GM12878 (cell line): ENCODE measurements around the gene NUP210L. TPM values are rescaled to one million over a fixed set of nuclear protein-coding genes. Genes with fewer than 3 reads are reported as not detected.
"Not testable (repeated sequence)": the region's sequence is repeated elsewhere in the genome, so short reads cannot be mapped to it uniquely, and the experiment has no call there.

Experiments
- ATAC-seq: fragments of 200-7000 bp; cut with Tn5 transposase; 3 replicates; pipeline ENCODE4 v1.9.1; 2020; ENCODE audit warnings: mild to moderate bottlenecking, moderate library complexity
- BruUV-seq: library from RNA; stranded (reverse); fragments of 400-500 nt; replicated peaks from 2 replicates; lab custom pipeline; 2021; lab: Mats Ljungman, UMichigan
- CTCF ChIA-PET: fragments of 300-600 bp; sonication (Branson Sonifier 250); formaldehyde crosslinking; extraction: SDS; loops from one replicate; lab custom pipeline; 2021; ENCODE audit warnings: inconsistent platforms; lab: Yijun Ruan, JAX
- POLR2A ChIA-PET: fragments of 350-600 bp; formaldehyde crosslinking; extraction: SDS; loops from one replicate; lab custom pipeline; 2021; ENCODE audit warnings: inconsistent platforms; lab: Charles Lee
- RAD21 ChIA-PET: fragments of 300-600 bp; sonication (Branson Sonifier 250); formaldehyde crosslinking; loops from one replicate; lab custom pipeline; 2023; ENCODE audit warnings: antibody characterized with exemption; ENCODE audit not compliant: unreplicated experiment; lab: Charles Lee
- SMC1A ChIA-PET: fragments of 300-600 bp; sonication (Branson Sonifier 250); formaldehyde crosslinking; loops from one replicate; lab custom pipeline; 2023; ENCODE audit not compliant: unreplicated experiment, uncharacterized antibody; lab: Charles Lee
- DNase-seq: peaks from one replicate; pipeline ENCODE4 v3.0.0-alpha.2; 2011; ENCODE audit warnings: low read depth, low spot score
- FAIRE-seq: peaks from 3 replicates; lab custom pipeline; 2011; peaks lifted over from hg19 to GRCh38; lab: Jason Lieb, UNC
- H2AFZ ChIP-seq: 2 replicates; pipeline ENCODE4 v1.6.0; 2011; ENCODE audit warnings: low read depth, low read length, control low read depth; ENCODE audit not compliant: control insufficient read depth
- H3K27ac ChIP-seq: 2 replicates; pipeline ENCODE4 v1.5.1; 2011; ENCODE audit warnings: control low read depth; ENCODE audit not compliant: control insufficient read depth, insufficient read depth
- H3K27me3 ChIP-seq, 2 experiments: replicated peaks in 1 of 2; 2 replicates each; pipeline versions ENCODE4 v1.6.0 to v1.6.1; 2011; ENCODE audit warnings: low read length in 1 of 2; ENCODE audit not compliant: control insufficient read depth in 2 of 2, insufficient read depth in 2 of 2
- H3K36me3 ChIP-seq, 2 experiments: 2 replicates each; pipeline ENCODE4 v1.5.1; 2011; ENCODE audit warnings: low read length in 1 of 2; ENCODE audit not compliant: control insufficient read depth in 2 of 2, insufficient read depth in 2 of 2
- H3K4me1 ChIP-seq: 2 replicates; pipeline ENCODE4 v1.6.1; 2011; ENCODE audit warnings: mild to moderate bottlenecking, low read length, moderate library complexity, mixed read lengths; ENCODE audit not compliant: control insufficient read depth, insufficient read depth
- H3K4me2 ChIP-seq: 2 replicates; pipeline ENCODE4 v1.6.0; 2011; ENCODE audit warnings: control low read depth; ENCODE audit not compliant: control insufficient read depth, insufficient read depth
- H3K4me3 ChIP-seq: fragments of 200-600 bp; sonication (generic); 2 replicates; pipeline ENCODE4 v1.5.1; 2016
- H3K79me2 ChIP-seq: 2 replicates; pipeline ENCODE4 v1.6.0; 2011; ENCODE audit warnings: low read length; ENCODE audit not compliant: control insufficient read depth, insufficient read depth
- H3K9ac ChIP-seq: 2 replicates; pipeline ENCODE4 v1.8.0; 2011; ENCODE audit warnings: low read length, control low read depth, mixed read lengths; ENCODE audit not compliant: control insufficient read depth, insufficient read depth
- H3K9me3 ChIP-seq: replicated peaks from 3 replicates; pipeline ENCODE4 v1.5.1; 2011; ENCODE audit warnings: mild to moderate bottlenecking, low read length; ENCODE audit not compliant: control insufficient read depth, insufficient read depth
- H4K20me1 ChIP-seq: 2 replicates; pipeline ENCODE4 v1.6.0; 2011; ENCODE audit not compliant: control insufficient read depth, insufficient read depth
- CBX3 ChIP-seq: fragments of 200-600 bp; sonication (generic); IDR thresholded peaks from 2 replicates; pipeline ENCODE4 v1.6.1; 2016; ENCODE audit warnings: low read depth, borderline replicate concordance
- CREM ChIP-seq: IDR thresholded peaks from 2 replicates; pipeline ENCODE4 v1.6.1; 2014; ENCODE audit warnings: antibody characterized with exemption, low read depth
- EGR1 ChIP-seq, 2 experiments: IDR thresholded peaks; 1 replicate in 1 of 2; 2 replicates in 1 of 2; pipeline ENCODE4 v1.6.1; 2011 to 2012; ENCODE audit warnings: low read depth in 2 of 2, low read length in 2 of 2, borderline replicate concordance in 1 of 2, mild to moderate bottlenecking in 1 of 2, moderate library complexity in 1 of 2
- FOS ChIP-seq: IDR thresholded peaks from 3 replicates; pipeline ENCODE4 v1.6.1; 2011; ENCODE audit warnings: borderline replicate concordance; ENCODE audit not compliant: insufficient read length; ENCODE audit errors: extremely low read depth
- MTA3 ChIP-seq: IDR thresholded peaks from 2 replicates; pipeline ENCODE4 v1.6.1; 2012; ENCODE audit warnings: low read length, inconsistent platforms, borderline replicate concordance
- MXI1 ChIP-seq: fragments of 150-350 bp; IDR thresholded peaks from 2 replicates; pipeline ENCODE4 v1.6.1; 2011; ENCODE audit warnings: low read depth, mild to moderate bottlenecking, inconsistent platforms, low read length, improper control_type of control experiment
- NFYB ChIP-seq: IDR thresholded peaks from 2 replicates; pipeline ENCODE4 v1.6.1; 2011; ENCODE audit warnings: low read depth, mild to moderate bottlenecking, low read length, improper control_type of control experiment, moderate library complexity; ENCODE audit not compliant: insufficient read depth
- RCOR1 ChIP-seq: conservative IDR thresholded peaks from 2 replicates; pipeline ENCODE4 v1.6.1; 2012; ENCODE audit warnings: low read depth, low read length, improper control_type of control experiment
- SREBF2 ChIP-seq: IDR thresholded peaks from 2 replicates; pipeline ENCODE4 v1.6.1; 2012; ENCODE audit warnings: mild to moderate bottlenecking, low read length
- TARDBP ChIP-seq: IDR thresholded peaks from 2 replicates; pipeline ENCODE4 v1.6.1; 2016; ENCODE audit warnings: borderline replicate concordance
- WGBS: methylation state at CpG from one replicate; pipeline ENCODE4 v1.1.6; 2016; ENCODE audit warnings: low lambda C conversion rate; ENCODE audit not compliant: insufficient replicate concordance, insufficient coverage; ENCODE audit errors: missing lambda C conversion rate; 5-methylcytosine and 5-hydroxymethylcytosine counted together
- in situ Hi-C: fragments of 300-500 bp; cut with MboI; formaldehyde crosslinking; loops from 9 replicates; pipeline ENCODE4 v1.14.3; 2018; ENCODE audit warnings: mixed read lengths
- intact Hi-C: fragments of 100-400 bp; cut with micrococcal nuclease; formaldehyde crosslinking; loops from one replicate; pipeline ENCODE4 v1.14.2; 2022; ENCODE audit not compliant: unreplicated experiment
- polyA plus RNA-seq, 11 experiments: library from polyadenylated mRNA; depleted of rRNA in 4 of 11; unstranded in 6 of 11; stranded (reverse) in 5 of 11; fragments of >200 nt; fragmentation: Nextera tagmentation in 4 of 11; fragmentation: Illumina TruSeq in 1 of 11; extraction: Ambion mirVana in 4 of 11; extraction: Trizol in 1 of 11; gene quantifications; 1 replicate in 1 of 11; 2 replicates in 10 of 11; pipeline versions ENCODE4 v1.2.1 to v1.2.3, GENCODE V29; 2011 to 2016; ENCODE audit warnings: inconsistent platforms in 2 of 11, missing spikeins in 2 of 11, low read depth in 1 of 11
- total RNA-seq, 4 experiments: library from RNA; depleted of rRNA in 3 of 4; stranded (reverse); fragments of >200 nt in 3 of 4; fragmentation: Illumina TruSeq in 1 of 4; extraction: Trizol in 1 of 4; gene quantifications; 2 replicates each; pipeline versions ENCODE4 v1.2.1 to v1.2.3, GENCODE V29; 2013 to 2021
- TF ChIP-seq, protein P1 (sequence below): fragments of 450-650 bp; IDR thresholded peaks from 2 replicates; pipeline ENCODE4 v1.6.1; 2014; ENCODE audit warnings: mild to moderate bottlenecking
- TF ChIP-seq, protein P2 (sequence below): IDR thresholded peaks from 2 replicates; pipeline ENCODE4 v1.6.1; 2012; ENCODE audit warnings: low read depth, low read length, improper control_type of control experiment

NUP210L gene
- total and polyA plus RNA-seq, 10 of the 15 experiments (the other 5 are each of a cell fraction or from before 2014, with no cell fraction given), result 0.04 to 0.08 (median 0.07) TPM; not detected in 7

DNA sequence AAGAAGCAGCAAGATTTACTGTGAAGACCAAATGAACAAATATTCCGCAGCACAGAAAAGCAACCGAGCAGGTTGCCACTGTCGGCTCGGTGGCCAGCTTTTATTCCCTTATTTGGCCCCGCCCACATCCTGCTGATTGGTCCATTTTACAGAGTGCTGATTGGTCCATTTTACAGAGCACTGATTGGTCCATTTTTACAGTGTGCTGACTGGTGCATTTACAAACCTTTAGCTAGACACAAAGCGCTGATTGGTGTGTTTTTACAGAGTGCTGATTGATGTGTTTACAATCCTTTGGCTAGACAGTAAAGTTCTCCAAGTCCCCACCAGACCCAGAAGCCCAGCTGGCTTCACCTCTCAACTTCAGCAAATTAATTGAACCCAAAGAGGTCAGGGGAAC is 71.8 kb downstream of the NUP210L start:
- H3K79me2 ChIP-seq, H3K4me3 ChIP-seq, ATAC-seq, RAD21 ChIA-PET, H3K9ac ChIP-seq, H4K20me1 ChIP-seq, DNase-seq, H3K9me3 ChIP-seq, in situ Hi-C loops, H2AFZ ChIP-seq, intact Hi-C loops, FAIRE-seq, BruUV-seq, H3K36me3 ChIP-seq, H3K4me2 ChIP-seq, H3K27ac ChIP-seq, H3K4me1 ChIP-seq, H3K27me3 ChIP-seq: not testable (repeated sequence)
- TF ChIP-seq NFYB, result peak; percentile 79
- SMC1A ChIA-PET, result interaction anchor here (0.7 kb wide), 1 partner anchor 253 kb away, joined by 4 read pairs; no protein-coding TSS in a partner anchor
- CTCF ChIA-PET, result interaction anchor here (0.6 kb wide), 1 partner anchor 67 kb away, joined by 3 read pairs; no protein-coding TSS in a partner anchor
- 54% methylated on average over 6 of the region's 6 CpGs for WGBS
- POLR2A ChIA-PET, result interaction anchor here (0.6 kb wide), 1 partner anchor 11 kb away, joined by 3 read pairs; no protein-coding TSS in a partner anchor

DNA sequence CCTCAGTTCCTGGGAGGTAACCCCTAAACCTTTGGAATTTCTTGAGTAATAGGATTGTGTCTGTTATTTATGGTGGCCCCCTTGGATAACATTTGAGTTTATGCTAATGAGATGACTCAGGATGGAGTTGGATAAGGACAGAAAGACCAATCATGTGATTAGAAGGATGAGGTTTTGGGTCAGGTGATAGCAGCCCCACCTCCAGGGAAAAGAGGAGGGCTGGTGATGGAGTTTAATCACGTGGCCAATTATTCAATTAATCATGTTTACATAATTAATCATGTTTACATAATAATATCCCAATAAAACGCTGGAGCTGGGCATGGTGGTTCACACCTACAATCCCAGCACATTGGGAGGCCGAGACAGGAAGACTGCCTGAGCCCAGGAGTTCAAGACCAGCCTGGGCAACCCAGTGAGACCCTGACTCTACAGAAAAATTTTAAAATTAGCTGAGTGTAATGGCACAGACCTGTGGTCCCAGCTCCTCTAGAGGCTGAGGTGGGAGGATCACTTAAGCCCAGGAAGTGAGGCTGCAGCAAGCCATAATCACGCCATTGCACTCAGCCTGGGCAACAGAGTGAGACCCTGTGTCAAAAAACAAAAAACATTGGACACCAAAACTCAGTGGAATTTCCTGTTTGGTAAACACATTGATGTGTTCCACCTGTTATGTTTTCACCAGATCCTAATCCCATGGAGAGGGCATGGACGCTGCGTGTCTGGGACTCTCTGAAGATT is 73.3 kb downstream of the NUP210L start:
- ChIA-PET SMC1A (no interaction called here), POLR2A (no interaction called here), RAD21 (no interaction called here), CTCF (interaction anchor here (1.6 kb wide), 1 partner anchor 18 kb away, joined by 4 read pairs; no protein-coding TSS in a partner anchor)
- in situ Hi-C loops, result no loop called here
- Histone ChIP-seq H2AFZ (no peak overlapping the region), H3K27me3 (no peaks in the 10 kb centered on the region), H3K27ac (no peak overlapping the region), H3K9ac (no peak overlapping the region), H3K4me2 (no peak overlapping the region), H3K36me3 (no peaks in the 10 kb centered on the region), H3K4me3 (no peak overlapping the region), H4K20me1 (no peaks in the 10 kb centered on the region), H3K79me2 (no peaks in the 10 kb centered on the region), H3K4me1 (no peaks in the 10 kb centered on the region), H3K9me3 (no peaks in the 10 kb centered on the region)
- FAIRE-seq (peak; percentile 38), ATAC-seq (no peak), DNase-seq (no peak)
- 11% methylated on average over 6 of the region's 6 CpGs for WGBS
- intact Hi-C loops, result no loop called here
- no TSS peak for BruUV-seq
- TF ChIP-seq CREM (no peak), FOS (no peak), TARDBP (no peak), CBX3 (no peak), RCOR1 (no peak), MXI1 (no peak), SREBF2 (no peak), EGR1 (IDR thresholded peaks at IDR 0.05; ENCODE audit: borderline replicate concordance in 1 of 2, low read depth in 2 of 2, low read length in 2 of 2) (no peak), MTA3 (no peak)
- TF ChIP-seq, protein P1, sequence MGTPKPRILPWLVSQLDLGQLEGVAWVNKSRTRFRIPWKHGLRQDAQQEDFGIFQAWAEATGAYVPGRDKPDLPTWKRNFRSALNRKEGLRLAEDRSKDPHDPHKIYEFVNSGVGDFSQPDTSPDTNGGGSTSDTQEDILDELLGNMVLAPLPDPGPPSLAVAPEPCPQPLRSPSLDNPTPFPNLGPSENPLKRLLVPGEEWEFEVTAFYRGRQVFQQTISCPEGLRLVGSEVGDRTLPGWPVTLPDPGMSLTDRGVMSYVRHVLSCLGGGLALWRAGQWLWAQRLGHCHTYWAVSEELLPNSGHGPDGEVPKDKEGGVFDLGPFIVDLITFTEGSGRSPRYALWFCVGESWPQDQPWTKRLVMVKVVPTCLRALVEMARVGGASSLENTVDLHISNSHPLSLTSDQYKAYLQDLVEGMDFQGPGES, result no peak
- TF ChIP-seq, protein P2, sequence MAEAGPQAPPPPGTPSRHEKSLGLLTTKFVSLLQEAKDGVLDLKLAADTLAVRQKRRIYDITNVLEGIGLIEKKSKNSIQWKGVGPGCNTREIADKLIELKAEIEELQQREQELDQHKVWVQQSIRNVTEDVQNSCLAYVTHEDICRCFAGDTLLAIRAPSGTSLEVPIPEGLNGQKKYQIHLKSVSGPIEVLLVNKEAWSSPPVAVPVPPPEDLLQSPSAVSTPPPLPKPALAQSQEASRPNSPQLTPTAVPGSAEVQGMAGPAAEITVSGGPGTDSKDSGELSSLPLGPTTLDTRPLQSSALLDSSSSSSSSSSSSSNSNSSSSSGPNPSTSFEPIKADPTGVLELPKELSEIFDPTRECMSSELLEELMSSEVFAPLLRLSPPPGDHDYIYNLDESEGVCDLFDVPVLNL, result no peak
